LNCAP (cell line): Measurements from ENCODE around the gene ZNF780B.

Experiments
- TF ChIP-seq, protein P1 (sequence below): fragments of 450-650 bp; IDR thresholded peaks from 2 replicates; pipeline ENCODE4 v1.5.1; 2017; ENCODE audit warnings: mild to moderate bottlenecking

Gene ZNF780B

DNA sequence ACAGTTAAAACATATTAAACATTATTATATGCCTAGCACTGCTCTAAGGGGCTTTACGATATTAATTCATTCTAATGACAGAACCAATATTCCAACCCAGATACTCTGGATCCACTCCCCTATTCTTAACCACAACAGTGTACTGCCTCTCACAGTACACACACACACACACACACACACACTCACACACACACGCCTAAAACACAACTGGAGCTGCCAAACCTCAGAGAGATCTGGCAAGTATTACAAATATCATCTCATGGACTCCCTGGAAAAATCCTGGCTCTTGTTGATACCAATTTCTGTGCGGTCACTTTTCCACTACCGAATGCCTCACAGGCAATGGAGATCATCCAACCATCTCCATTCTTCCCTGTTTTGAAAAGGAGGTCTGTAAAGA is 33.4 kb upstream of the ZNF780B start:
- TF ChIP-seq, protein P1, sequence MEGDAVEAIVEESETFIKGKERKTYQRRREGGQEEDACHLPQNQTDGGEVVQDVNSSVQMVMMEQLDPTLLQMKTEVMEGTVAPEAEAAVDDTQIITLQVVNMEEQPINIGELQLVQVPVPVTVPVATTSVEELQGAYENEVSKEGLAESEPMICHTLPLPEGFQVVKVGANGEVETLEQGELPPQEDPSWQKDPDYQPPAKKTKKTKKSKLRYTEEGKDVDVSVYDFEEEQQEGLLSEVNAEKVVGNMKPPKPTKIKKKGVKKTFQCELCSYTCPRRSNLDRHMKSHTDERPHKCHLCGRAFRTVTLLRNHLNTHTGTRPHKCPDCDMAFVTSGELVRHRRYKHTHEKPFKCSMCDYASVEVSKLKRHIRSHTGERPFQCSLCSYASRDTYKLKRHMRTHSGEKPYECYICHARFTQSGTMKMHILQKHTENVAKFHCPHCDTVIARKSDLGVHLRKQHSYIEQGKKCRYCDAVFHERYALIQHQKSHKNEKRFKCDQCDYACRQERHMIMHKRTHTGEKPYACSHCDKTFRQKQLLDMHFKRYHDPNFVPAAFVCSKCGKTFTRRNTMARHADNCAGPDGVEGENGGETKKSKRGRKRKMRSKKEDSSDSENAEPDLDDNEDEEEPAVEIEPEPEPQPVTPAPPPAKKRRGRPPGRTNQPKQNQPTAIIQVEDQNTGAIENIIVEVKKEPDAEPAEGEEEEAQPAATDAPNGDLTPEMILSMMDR = no peak

DNA sequence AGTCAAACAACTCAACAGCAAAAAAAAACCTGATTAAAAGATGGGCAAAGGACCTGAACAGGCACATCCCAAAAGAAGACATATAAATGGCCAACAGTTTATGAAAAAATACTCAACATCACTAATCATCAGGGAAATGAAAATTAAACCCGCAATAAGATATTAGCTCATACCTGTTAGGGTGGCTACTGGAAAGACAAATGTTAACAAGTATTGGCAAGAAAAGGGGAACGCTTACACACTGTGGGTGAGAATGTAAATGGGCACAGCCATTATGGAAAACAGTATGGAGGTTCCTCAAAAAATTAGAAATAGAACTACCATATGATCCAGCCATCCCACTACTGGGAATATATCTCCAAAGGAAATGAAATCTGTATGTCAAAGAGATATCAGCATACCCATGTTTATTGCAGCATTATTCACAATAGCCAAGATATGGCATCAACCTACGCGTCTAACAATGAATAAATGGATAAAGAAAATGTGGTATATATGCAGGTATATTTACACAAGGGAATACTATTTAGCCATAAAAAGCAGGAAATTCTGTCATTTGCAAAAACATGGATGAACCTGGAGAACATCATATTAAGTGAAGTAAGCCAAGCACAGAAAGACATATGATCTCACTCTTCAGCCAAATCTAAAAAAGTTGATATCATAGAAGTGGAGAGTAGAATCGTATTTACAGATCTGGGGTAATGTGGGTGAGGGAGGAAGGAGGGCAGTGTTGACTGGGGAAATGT is 32.4 kb upstream of the ZNF780B start:
- TF ChIP-seq, protein P1 = no peak

DNA sequence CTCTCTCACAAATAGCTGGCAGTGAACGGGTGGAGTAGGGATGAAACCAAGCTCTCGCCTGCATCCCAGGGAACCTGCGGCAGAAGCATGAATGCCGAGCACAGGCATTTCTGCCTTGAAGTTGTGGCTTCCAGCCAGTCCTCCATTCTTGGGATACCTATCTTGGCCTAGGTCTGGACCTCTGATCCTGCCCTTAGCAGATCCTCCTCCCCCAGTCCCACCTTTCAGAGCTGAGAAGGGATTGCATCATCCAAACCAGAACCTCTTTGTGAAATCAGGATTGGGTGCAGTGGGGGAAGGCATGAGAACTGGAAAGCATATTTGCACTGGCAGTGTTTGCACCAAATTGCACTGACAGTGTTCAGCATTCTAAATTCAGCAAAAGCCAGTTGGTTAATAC is 28.9 kb upstream of the ZNF780B start:
- TF ChIP-seq, protein P1 = no peak

DNA sequence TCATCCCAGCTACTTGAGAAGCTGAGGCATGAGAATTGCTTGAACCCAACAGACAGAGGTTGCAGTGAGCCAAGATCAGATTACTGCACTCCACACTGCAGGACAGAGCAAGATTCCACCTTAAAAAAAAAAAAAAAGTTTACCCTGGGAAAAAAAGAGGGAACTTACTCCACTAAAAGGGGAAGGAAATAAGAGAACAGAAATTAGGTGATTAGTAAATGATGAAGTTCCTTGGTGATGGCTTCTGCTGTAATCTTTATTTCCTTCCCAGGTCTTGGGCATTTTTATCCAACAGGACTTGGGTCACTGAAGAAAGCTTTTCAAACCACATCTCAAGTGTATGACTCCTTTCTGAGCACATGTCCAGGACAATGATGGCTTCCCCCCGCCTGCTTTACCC is 25.4 kb upstream of the ZNF780B start:
- TF ChIP-seq, protein P1 = no peak

DNA sequence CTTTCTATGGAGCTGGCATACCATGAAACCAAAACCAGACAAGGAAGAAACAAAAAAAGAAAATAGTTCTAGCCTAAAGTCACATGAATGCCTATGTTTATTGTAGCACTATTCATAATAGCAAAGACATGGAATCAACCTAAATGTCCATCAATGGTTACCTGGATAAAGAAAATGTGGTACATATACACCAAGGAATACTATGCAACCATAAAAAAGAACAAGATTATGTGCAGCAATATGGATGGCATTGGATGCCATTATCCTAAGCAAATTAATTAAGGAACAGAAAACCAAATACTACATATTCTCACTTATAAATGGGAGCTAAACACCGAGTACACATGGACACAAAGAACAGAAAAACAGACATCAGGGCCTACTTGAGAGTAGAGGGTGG is 24.3 kb upstream of the ZNF780B start:
- TF ChIP-seq, protein P1 = no peak

DNA sequence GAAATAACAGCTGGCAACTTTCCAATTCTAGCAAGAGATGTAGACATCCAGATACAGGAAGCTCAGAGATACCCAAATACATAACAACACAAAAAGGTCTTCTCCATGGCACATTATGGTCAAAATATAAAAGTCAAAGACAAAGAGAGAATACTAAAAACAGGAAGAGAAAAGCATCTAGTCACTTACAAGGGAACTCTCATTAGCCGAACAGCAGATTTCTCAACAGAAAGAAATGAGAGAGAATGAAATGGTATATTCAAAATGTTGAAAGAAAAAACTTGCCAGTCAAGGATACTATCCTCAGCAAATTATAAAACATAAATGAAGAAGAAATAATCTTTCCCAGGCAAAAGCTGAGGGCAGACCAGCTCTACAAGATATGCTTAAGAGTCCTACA is 22.3 kb upstream of the ZNF780B start:
- TF ChIP-seq, protein P1 = no peak

DNA sequence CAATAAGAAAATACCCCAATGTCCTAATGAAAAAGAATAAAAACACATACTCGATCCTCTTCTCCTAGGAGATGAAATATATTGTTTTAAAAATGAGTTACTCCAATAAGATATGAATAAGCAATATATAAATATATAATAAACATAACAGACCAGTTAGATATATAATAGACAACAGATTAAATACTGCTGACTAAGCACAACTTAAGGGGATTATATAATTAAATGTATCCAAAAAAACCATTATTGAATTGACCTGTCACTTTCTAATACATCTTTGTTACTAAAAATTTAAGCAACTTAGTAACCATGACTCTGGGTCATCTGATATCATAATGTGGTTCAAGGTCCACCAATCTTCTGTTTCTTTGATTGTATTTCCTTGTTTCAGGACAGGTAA is 14.0 kb upstream of the ZNF780B start:
- TF ChIP-seq, protein P1 = no peak

DNA sequence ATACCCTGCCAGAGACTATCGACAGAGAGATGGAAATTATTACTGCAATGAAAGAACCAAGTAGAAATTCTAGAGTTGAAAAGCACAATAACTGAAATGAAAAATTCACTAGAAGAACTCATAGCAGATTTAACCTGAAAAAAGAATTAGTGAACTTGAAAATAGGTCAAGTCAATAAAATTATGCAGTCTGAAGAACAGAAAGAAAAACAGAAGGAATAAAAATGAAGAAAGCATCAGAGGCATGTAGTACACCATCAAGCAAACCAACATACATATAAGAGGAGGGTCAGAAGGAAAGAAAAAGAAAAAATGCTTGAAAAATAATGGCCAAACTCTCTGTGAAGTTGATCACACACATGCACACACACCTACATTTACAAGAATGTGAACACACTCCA is 3.6 kb upstream of the ZNF780B start:
- TF ChIP-seq, protein P1 = no peak
